Measurements from ENCODE around the gene DRGX. TPM values are rescaled to one million over a fixed set of nuclear protein-coding genes. Genes with fewer than 3 reads are reported as not detected.

The DRGX gene
- total RNA-seq, 1 donor from 2014 or later: not detected

GRCh38 chr10:49354593-49354992 lies 41.3 kb downstream of the DRGX start:
- no peak overlapping the region for H3K27ac Mint-ChIP-seq (ENCODE audit: unreplicated experiment)
- peaks cover 7% of the 10 kb centered on the region for H3K36me3 Mint-ChIP-seq (ENCODE audit: low read depth, unreplicated experiment)

GRCh38 chr10:49353895-49354566 lies 41.9 kb downstream of the DRGX start:
- Mint-ChIP-seq H3K4me3 (ENCODE audit: unreplicated experiment) (no peak overlapping the region), H3K27me3 (ENCODE audit: unreplicated experiment) (peaks cover 10% of the 10 kb centered on the region), H3K4me1 (ENCODE audit: unreplicated experiment) (no peaks in the 10 kb centered on the region), H3K36me3 (ENCODE audit: low read depth, unreplicated experiment) (peaks cover 7% of the 10 kb centered on the region), H3K9me3 (ENCODE audit: unreplicated experiment) (no peaks in the 10 kb centered on the region), H3K27ac (ENCODE audit: unreplicated experiment) (no peak overlapping the region)
- no peak for DNase-seq (ENCODE audit: low spot score)
- TF ChIP-seq CTCF (IDR thresholded peaks at IDR 0.05; ENCODE audit: unreplicated experiment): no peak

More at GRCh38 chr10:49354593-49354992, 41.3 kb downstream of the DRGX start:
- peaks cover 7% of the 10 kb centered on the region for H3K27me3 Mint-ChIP-seq (ENCODE audit: unreplicated experiment)
- H3K4me3 Mint-ChIP-seq (ENCODE audit: unreplicated experiment): no peak overlapping the region
- no peaks in the 10 kb centered on the region for H3K9me3 Mint-ChIP-seq (ENCODE audit: unreplicated experiment)
- no peaks in the 10 kb centered on the region for H3K4me1 Mint-ChIP-seq (ENCODE audit: unreplicated experiment)
- TF ChIP-seq CTCF (IDR thresholded peaks at IDR 0.05; ENCODE audit: unreplicated experiment): no peak
- DNase-seq (ENCODE audit: low spot score): no peak

DNA sequence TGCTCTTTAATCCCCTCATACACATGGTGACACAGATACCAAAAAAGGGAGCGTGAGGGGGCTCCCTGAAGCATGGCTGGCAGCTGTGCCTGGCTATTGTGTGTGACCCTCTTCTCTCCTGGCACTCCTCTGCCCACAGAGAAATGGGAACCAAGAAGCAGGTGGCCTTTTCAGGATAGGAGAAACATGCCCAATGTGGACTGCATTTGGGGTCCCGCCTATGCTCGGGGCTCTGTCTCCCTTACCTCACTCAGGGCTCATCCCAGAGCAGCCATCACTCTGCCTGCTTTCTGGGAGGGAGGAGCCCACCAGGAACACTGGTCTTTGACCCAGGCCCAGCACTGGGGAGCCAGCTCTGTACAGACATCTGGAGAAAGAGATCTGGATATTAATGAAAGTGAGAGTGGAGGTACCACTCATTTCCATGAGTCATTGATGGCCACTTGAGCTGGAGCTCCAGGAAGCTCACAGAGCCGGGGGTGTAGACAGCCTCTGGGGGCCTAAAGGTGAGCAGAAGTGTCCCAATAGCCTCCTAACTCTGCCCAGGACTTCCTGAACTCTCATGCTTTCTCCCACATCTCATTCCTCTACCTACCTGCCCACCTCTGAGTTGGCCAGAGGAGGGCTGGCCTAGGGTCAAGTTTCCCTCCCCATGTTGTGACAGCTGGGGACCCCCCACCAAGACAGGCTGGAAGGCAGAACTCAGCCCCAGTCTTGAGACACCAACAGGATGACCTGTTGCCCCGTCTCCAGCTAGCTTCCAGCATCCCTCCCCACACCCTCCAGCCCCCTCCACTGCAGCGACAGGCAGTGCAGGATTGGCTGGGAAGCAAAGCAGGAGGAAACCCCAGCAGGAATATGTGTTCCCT lies 42.6 kb downstream of the DRGX start:
- no peaks in the 10 kb centered on the region for H3K4me1 Mint-ChIP-seq (ENCODE audit: unreplicated experiment)
- peaks cover 7% of the 10 kb centered on the region for H3K36me3 Mint-ChIP-seq (ENCODE audit: low read depth, unreplicated experiment)
- no peak for TF ChIP-seq CTCF (IDR thresholded peaks at IDR 0.05; ENCODE audit: unreplicated experiment)
- H3K9me3 Mint-ChIP-seq (ENCODE audit: unreplicated experiment): no peaks in the 10 kb centered on the region
- no peak overlapping the region for H3K27ac Mint-ChIP-seq (ENCODE audit: unreplicated experiment)
- peaks cover 10% of the 10 kb centered on the region for H3K27me3 Mint-ChIP-seq (ENCODE audit: unreplicated experiment)
- no peak overlapping the region for H3K4me3 Mint-ChIP-seq (ENCODE audit: unreplicated experiment)
- no peak for DNase-seq (ENCODE audit: low spot score)

- no peak for TF ChIP-seq CTCF (IDR thresholded peaks at IDR 0.05; ENCODE audit: unreplicated experiment)
- Mint-ChIP-seq H3K9me3 (ENCODE audit: unreplicated experiment) (no peaks in the 10 kb centered on the region), H3K4me3 (ENCODE audit: unreplicated experiment) (no peak overlapping the region), H3K27me3 (ENCODE audit: unreplicated experiment) (peaks cover 10% of the 10 kb centered on the region), H3K4me1 (ENCODE audit: unreplicated experiment) (no peaks in the 10 kb centered on the region), H3K27ac (ENCODE audit: unreplicated experiment) (no peak overlapping the region), H3K36me3 (ENCODE audit: low read depth, unreplicated experiment) (peaks cover 7% of the 10 kb centered on the region)
- no peak for DNase-seq (ENCODE audit: low spot score)
Measured at GRCh38 chr10:49352323-49352722, 43.6 kb downstream of the DRGX start.

DNA sequence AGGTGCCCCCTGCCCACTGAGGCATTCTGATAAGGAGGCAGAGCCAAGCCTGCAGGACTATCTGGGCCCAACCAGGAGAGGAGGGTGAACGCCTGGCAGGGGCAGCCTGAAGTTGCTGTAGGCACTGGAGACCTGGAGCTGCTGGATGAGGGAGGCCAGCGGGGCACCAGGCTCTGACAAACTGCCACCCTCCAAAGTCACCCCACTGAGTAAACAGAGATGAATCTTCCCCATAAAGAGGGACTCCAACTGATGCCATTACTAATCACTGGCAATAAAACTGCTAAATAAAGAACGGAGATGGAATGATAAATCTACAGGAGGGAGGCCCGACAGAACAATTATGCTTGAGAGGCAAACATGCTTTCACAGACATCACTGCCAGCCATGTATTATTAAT lies 44.2 kb downstream of the DRGX start:
- H3K4me3 Mint-ChIP-seq (ENCODE audit: unreplicated experiment): no peak overlapping the region
- peaks cover 7% of the 10 kb centered on the region for H3K36me3 Mint-ChIP-seq (ENCODE audit: low read depth, unreplicated experiment)
- TF ChIP-seq CTCF (IDR thresholded peaks at IDR 0.05; ENCODE audit: unreplicated experiment): no peak
- H3K4me1 Mint-ChIP-seq (ENCODE audit: unreplicated experiment): no peaks in the 10 kb centered on the region
- no peak overlapping the region for H3K27ac Mint-ChIP-seq (ENCODE audit: unreplicated experiment)
- peaks cover 10% of the 10 kb centered on the region for H3K27me3 Mint-ChIP-seq (ENCODE audit: unreplicated experiment)
- no peak for DNase-seq (ENCODE audit: low spot score)
- no peaks in the 10 kb centered on the region for H3K9me3 Mint-ChIP-seq (ENCODE audit: unreplicated experiment)

Data from endothelial cell (in vitro differentiated cells).